ENCODE data around the gene RAB11FIP4. TPM values are rescaled to one million over a fixed set of nuclear protein-coding genes. Genes with fewer than 3 reads are reported as not detected.

Gene RAB11FIP4
- total RNA-seq, 1 experiment from 2014 or later = 54.9 TPM

- TF ChIP-seq IRF1 (CRISPR knock-in tag; IDR thresholded peaks at IDR 0.05) = 0 out of 2 replicates have a peak, but pooled peaks have one; percentile 68
- no peak for TF ChIP-seq ZNF425 (CRISPR knock-in tag; conservative IDR thresholded peaks at IDR 0.05)
- TF ChIP-seq GTF2I (CRISPR knock-in tag; conservative IDR thresholded peaks at IDR 0.05) = no peak
- TF ChIP-seq, protein P1, sequence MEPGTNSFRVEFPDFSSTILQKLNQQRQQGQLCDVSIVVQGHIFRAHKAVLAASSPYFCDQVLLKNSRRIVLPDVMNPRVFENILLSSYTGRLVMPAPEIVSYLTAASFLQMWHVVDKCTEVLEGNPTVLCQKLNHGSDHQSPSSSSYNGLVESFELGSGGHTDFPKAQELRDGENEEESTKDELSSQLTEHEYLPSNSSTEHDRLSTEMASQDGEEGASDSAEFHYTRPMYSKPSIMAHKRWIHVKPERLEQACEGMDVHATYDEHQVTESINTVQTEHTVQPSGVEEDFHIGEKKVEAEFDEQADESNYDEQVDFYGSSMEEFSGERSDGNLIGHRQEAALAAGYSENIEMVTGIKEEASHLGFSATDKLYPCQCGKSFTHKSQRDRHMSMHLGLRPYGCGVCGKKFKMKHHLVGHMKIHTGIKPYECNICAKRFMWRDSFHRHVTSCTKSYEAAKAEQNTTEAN (CRISPR knock-in tag; IDR thresholded peaks at IDR 0.05) = peak; percentile 72; the same call in 1 of the 2 replicates
- TF ChIP-seq, protein P2, sequence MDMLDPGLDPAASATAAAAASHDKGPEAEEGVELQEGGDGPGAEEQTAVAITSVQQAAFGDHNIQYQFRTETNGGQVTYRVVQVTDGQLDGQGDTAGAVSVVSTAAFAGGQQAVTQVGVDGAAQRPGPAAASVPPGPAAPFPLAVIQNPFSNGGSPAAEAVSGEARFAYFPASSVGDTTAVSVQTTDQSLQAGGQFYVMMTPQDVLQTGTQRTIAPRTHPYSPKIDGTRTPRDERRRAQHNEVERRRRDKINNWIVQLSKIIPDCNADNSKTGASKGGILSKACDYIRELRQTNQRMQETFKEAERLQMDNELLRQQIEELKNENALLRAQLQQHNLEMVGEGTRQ (CRISPR knock-in tag; IDR thresholded peaks at IDR 0.05) = 0 out of 2 replicates have a peak, but pooled peaks have one; percentile 14
- TF ChIP-seq, protein P3, sequence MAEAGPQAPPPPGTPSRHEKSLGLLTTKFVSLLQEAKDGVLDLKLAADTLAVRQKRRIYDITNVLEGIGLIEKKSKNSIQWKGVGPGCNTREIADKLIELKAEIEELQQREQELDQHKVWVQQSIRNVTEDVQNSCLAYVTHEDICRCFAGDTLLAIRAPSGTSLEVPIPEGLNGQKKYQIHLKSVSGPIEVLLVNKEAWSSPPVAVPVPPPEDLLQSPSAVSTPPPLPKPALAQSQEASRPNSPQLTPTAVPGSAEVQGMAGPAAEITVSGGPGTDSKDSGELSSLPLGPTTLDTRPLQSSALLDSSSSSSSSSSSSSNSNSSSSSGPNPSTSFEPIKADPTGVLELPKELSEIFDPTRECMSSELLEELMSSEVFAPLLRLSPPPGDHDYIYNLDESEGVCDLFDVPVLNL (CRISPR knock-in tag; IDR thresholded peaks at IDR 0.05; ENCODE audit: borderline replicate concordance, low read depth) = no peak
- no peak for TF ChIP-seq SOX15 (CRISPR knock-in tag; IDR thresholded peaks at IDR 0.05)
- no peak for TF ChIP-seq JAZF1 (CRISPR knock-in tag; IDR thresholded peaks at IDR 0.05)
- peak; percentile 39; the same call in 1 of the 2 replicates for TF ChIP-seq USF1 (CRISPR knock-in tag; IDR thresholded peaks at IDR 0.05)
- TF ChIP-seq NFYB (CRISPR knock-in tag; conservative IDR thresholded peaks at IDR 0.05; ENCODE audit: low read depth) = peak; percentile 27; the same call in 1 of the 2 replicates
- peak; percentile 53 for TF ChIP-seq CTCF (IDR thresholded peaks at IDR 0.05)
- no peak for TF ChIP-seq SMAD3 (CRISPR knock-in tag; IDR thresholded peaks at IDR 0.05; ENCODE audit: borderline replicate concordance)
- TF ChIP-seq, protein P4, sequence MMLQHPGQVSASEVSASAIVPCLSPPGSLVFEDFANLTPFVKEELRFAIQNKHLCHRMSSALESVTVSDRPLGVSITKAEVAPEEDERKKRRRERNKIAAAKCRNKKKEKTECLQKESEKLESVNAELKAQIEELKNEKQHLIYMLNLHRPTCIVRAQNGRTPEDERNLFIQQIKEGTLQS (CRISPR knock-in tag; conservative IDR thresholded peaks at IDR 0.05) = no peak
- no peak; the same call in 1 of the 2 replicates for TF ChIP-seq ETV6 (CRISPR knock-in tag; IDR thresholded peaks at IDR 0.05)
- TF ChIP-seq ZNF232 (CRISPR knock-in tag; IDR thresholded peaks at IDR 0.05) = no peak
- TF ChIP-seq, protein P5, sequence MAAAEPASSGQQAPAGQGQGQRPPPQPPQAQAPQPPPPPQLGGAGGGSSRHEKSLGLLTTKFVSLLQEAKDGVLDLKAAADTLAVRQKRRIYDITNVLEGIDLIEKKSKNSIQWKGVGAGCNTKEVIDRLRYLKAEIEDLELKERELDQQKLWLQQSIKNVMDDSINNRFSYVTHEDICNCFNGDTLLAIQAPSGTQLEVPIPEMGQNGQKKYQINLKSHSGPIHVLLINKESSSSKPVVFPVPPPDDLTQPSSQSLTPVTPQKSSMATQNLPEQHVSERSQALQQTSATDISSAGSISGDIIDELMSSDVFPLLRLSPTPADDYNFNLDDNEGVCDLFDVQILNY (CRISPR knock-in tag; IDR thresholded peaks at IDR 0.05) = no peak; the same call in 1 of the 2 replicates
- TF ChIP-seq PRRX2 (CRISPR knock-in tag; IDR thresholded peaks at IDR 0.05) = no peak
- TF ChIP-seq RORB (CRISPR knock-in tag; IDR thresholded peaks at IDR 0.05) = no peak
- peak; percentile 65; the same call in 1 of the 2 replicates for TF ChIP-seq FOXP1 (CRISPR knock-in tag; IDR thresholded peaks at IDR 0.05; ENCODE audit: borderline replicate concordance)
- no peak for TF ChIP-seq NFATC4 (CRISPR knock-in tag; IDR thresholded peaks at IDR 0.05)
- TF ChIP-seq ZNF416 (CRISPR knock-in tag; IDR thresholded peaks at IDR 0.05) = no peak
- TF ChIP-seq SMAD4 (CRISPR knock-in tag; IDR thresholded peaks at IDR 0.05) = no peak
- no peak for TF ChIP-seq E2F1 (CRISPR knock-in tag; IDR thresholded peaks at IDR 0.05)
- TF ChIP-seq JUN (CRISPR knock-in tag; IDR thresholded peaks at IDR 0.05) = peak; percentile 74
- TF ChIP-seq TEAD1 (CRISPR knock-in tag; IDR thresholded peaks at IDR 0.05) = peak; percentile 63; the same call in 1 of the 2 replicates
- 0 out of 2 replicates have a peak, but pooled peaks have one; percentile 33 for TF ChIP-seq ELF4 (CRISPR knock-in tag; IDR thresholded peaks at IDR 0.05; ENCODE audit: low read depth)
- no peak for TF ChIP-seq GABPB1 (CRISPR knock-in tag; IDR thresholded peaks at IDR 0.05)
Observed at GRCh38 chr17:31558748-31559583, 167.5 kb downstream of the RAB11FIP4 start (continued).

Data from WTC11 (cell line).